Lower lobe of right lung (tissue), 2 donors: Measurements from ENCODE around the gene SCYGR3. TPM values are rescaled to one million over a fixed set of nuclear protein-coding genes. Genes with fewer than 3 reads are reported as not detected.

ENCODE experiments used
- ATAC-seq, 2 donors: fragments of 200-7000 bp; cut with Tn5 transposase; one replicate each; pipeline ENCODE4 v1.9.1; 2020 to 2022; ENCODE audit warnings: mild to moderate bottlenecking in 2 of 2, moderate library complexity in 2 of 2
- DNase-seq: peaks from one replicate; pipeline ENCODE4 v3.0.0-alpha.2; 2020
- H3K27ac ChIP-seq: fragments of 200-600 bp; one replicate; pipeline ENCODE4 v1.8.0; 2022
- H3K27me3 ChIP-seq: fragments of 200-600 bp; one replicate; pipeline ENCODE4 v1.8.0; 2022; ENCODE audit warnings: low read depth
- H3K36me3 ChIP-seq: fragments of 200-600 bp; one replicate; pipeline ENCODE4 v1.8.0; 2022; ENCODE audit warnings: mild to moderate bottlenecking
- H3K4me1 ChIP-seq: fragments of 200-600 bp; one replicate; pipeline ENCODE4 v1.8.0; 2022
- H3K4me3 ChIP-seq: fragments of 200-600 bp; one replicate; pipeline ENCODE4 v1.8.0; 2022; ENCODE audit warnings: mild to moderate bottlenecking
- H3K9me3 ChIP-seq: fragments of 200-600 bp; one replicate; pipeline ENCODE4 v1.8.0; 2022
- intact Hi-C: fragments of 100-400 bp; cut with DNase I; formaldehyde crosslinking; loops from one replicate; pipeline ENCODE4 v1.11.0; 2022
- long read RNA-seq: library from polyadenylated mRNA; unstranded; transcript quantifications from one replicate; pipeline ENCODE4 v2.0.0, GENCODE V29; 2021
- total RNA-seq: library from RNA; stranded (reverse); fragmentation: NEBNext Ultra II Directional; extraction: Animal tissue kit (Norgen Biotek cat#: 25700); gene quantifications from one replicate; pipeline ENCODE4 v1.2.1, GENCODE V29; 2021
- TF ChIP-seq, protein P1 (sequence below): fragments of 200-600 bp; IDR thresholded peaks from one replicate; pipeline ENCODE4 v1.8.0; 2022; ENCODE audit warnings: antibody characterized with exemption, mild to moderate bottlenecking
- donor health status: DM: no; HTN: yes; CAD: no; lungs with severe emphysema.

The SCYGR3 gene
- total RNA-seq = not detected
- long read RNA-seq = 0 reads

DNA sequence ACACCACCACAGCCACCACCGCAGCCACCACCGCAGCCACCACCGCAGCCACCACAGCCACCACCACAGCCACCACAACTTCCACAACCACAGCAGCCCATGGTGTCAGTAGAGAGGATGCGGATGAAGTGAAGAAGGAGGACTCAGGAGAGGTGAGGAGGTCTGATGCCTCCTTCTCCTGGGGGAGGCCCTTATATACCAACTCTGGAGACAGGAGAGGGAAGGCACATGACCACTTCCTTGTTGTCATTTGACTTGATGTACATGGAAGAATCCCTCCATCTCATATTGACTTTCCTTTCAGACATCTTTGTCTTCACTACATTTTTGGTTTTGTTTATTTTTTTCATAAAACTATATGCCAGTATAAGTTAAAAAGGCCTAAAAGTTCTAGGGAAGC lies at the start of gene SCYGR3:
TSS of gene SCYGR3 (minus strand) at position 101 of the 400 bp plus-strand sequence. CDS start at position 101, 0 bp downstream.
- intact Hi-C loops = no loop called here
- TF ChIP-seq, protein P1, sequence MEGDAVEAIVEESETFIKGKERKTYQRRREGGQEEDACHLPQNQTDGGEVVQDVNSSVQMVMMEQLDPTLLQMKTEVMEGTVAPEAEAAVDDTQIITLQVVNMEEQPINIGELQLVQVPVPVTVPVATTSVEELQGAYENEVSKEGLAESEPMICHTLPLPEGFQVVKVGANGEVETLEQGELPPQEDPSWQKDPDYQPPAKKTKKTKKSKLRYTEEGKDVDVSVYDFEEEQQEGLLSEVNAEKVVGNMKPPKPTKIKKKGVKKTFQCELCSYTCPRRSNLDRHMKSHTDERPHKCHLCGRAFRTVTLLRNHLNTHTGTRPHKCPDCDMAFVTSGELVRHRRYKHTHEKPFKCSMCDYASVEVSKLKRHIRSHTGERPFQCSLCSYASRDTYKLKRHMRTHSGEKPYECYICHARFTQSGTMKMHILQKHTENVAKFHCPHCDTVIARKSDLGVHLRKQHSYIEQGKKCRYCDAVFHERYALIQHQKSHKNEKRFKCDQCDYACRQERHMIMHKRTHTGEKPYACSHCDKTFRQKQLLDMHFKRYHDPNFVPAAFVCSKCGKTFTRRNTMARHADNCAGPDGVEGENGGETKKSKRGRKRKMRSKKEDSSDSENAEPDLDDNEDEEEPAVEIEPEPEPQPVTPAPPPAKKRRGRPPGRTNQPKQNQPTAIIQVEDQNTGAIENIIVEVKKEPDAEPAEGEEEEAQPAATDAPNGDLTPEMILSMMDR = no peak
- no peak for ATAC-seq
- no peak for DNase-seq
- peaks cover 3% of the 10 kb centered on the region for H3K27me3 ChIP-seq
- no peak within 1 kb of the TSS for H3K27ac ChIP-seq
- no peaks in the 10 kb centered on the region for H3K9me3 ChIP-seq
- H3K36me3 ChIP-seq = no peaks in the 10 kb centered on the region
- no peak within 1 kb of the TSS for H3K4me3 ChIP-seq
- no peaks in the 10 kb centered on the region for H3K4me1 ChIP-seq

DNA sequence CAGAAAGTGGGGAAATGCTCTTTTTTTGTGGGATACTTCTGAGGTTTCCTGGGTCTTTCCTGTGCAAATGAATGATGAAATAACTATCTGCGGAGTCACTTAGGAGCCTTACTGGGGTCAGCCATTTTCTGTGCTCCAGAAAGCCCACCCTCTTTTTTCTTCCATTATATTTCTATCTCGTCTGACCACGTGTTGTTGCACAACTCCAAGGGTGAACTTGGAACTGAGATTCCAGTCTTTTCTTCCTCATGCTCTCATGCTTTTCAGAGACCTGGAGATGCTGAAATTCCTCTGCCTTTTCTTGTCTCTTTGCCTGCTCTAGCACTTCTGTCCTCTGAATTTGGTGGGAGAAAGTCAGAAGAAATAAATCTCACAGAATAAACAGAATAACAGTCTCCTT lies 47.2 kb upstream of the SCYGR3 start:
- intact Hi-C loops = no loop called here
- no peaks in the 10 kb centered on the region for H3K27me3 ChIP-seq
- TF ChIP-seq, protein P1 = no peak
- no peaks in the 10 kb centered on the region for H3K36me3 ChIP-seq
- no peaks in the 10 kb centered on the region for H3K9me3 ChIP-seq
- no peak overlapping the region for H3K4me3 ChIP-seq
- DNase-seq (no peak), ATAC-seq (no peak)
- H3K27ac ChIP-seq = no peak overlapping the region
- peaks cover 6% of the 10 kb centered on the region for H3K4me1 ChIP-seq

GRCh38 chr2:227661025-227661649 lies 46.5 kb upstream of the SCYGR3 start:
- DNase-seq (no peak), ATAC-seq (no peak)
- Histone ChIP-seq H3K36me3 (no peaks in the 10 kb centered on the region), H3K4me1 (peaks cover 6% of the 10 kb centered on the region), H3K27ac (no peak overlapping the region), H3K4me3 (no peak overlapping the region), H3K9me3 (no peaks in the 10 kb centered on the region), H3K27me3 (no peaks in the 10 kb centered on the region)
- TF ChIP-seq, protein P1 = no peak
- intact Hi-C loops = no loop called here

DNA sequence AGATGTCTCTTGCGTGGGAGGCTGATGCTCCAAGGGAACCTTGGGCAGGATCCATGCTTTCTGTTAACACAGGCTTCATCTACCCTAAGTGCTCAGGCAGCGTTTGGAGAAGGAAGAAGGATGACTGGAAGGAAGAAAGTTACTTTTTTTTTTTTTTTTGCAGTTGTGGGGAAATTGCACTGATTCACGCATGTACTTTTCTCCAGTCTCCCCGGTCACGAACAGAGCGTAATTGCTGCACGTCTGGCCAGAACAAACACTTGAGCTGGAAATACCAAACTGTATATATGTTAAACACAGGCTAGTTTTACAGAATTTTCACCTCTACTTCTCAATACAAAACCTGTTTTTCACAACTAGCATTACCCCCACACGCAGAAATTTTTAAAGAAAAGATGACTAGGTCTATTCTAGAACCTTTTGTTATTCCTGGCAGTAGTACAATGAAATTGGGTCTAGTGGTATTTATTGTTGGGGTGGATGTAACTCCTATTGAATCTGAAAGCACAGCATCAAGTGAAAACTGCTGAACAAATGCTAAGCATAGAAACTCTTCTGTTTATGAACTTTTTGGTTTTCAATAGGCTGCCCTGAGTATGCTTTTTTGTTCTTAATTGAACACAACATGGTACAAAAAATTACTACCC lies 42.7 kb upstream of the SCYGR3 start:
- Histone ChIP-seq H3K27ac (no peak overlapping the region), H3K4me1 (peaks cover 6% of the 10 kb centered on the region), H3K36me3 (no peaks in the 10 kb centered on the region), H3K4me3 (no peak overlapping the region), H3K9me3 (no peaks in the 10 kb centered on the region), H3K27me3 (no peaks in the 10 kb centered on the region)
- peak in 1 of 2 donors; percentile 68 for ATAC-seq
- intact Hi-C loops = no loop called here
- TF ChIP-seq, protein P1 = no peak
- no peak for DNase-seq

DNA sequence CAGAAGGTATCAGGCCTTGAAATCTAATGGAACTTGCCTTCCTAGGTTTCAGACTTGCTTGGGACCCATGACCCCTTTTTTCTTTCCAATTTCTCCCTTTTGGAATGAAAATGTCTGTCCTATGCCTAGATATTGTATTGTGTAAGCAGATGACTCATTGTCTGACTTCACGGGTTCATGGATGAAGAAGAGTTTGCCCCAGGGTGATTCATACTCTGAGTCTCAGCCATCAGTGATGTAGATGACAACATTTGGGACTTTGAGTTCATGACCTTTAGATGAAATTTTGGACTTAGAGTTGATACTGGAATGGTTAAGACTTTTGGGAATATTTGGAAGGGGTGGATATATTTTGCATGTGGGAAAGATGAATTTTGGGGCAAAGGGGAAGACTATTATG lies 40.8 kb upstream of the SCYGR3 start:
- intact Hi-C loops = no loop called here
- H3K4me1 ChIP-seq = peaks cover 6% of the 10 kb centered on the region
- TF ChIP-seq, protein P1 = no peak
- ATAC-seq = peak; percentile 48 to 64
- no peak overlapping the region for H3K27ac ChIP-seq
- no peaks in the 10 kb centered on the region for H3K27me3 ChIP-seq
- no peaks in the 10 kb centered on the region for H3K9me3 ChIP-seq
- no peaks in the 10 kb centered on the region for H3K36me3 ChIP-seq
- DNase-seq = no peak
- H3K4me3 ChIP-seq = no peak overlapping the region
